ENCODE data around the gene TMEM18.

DNA sequence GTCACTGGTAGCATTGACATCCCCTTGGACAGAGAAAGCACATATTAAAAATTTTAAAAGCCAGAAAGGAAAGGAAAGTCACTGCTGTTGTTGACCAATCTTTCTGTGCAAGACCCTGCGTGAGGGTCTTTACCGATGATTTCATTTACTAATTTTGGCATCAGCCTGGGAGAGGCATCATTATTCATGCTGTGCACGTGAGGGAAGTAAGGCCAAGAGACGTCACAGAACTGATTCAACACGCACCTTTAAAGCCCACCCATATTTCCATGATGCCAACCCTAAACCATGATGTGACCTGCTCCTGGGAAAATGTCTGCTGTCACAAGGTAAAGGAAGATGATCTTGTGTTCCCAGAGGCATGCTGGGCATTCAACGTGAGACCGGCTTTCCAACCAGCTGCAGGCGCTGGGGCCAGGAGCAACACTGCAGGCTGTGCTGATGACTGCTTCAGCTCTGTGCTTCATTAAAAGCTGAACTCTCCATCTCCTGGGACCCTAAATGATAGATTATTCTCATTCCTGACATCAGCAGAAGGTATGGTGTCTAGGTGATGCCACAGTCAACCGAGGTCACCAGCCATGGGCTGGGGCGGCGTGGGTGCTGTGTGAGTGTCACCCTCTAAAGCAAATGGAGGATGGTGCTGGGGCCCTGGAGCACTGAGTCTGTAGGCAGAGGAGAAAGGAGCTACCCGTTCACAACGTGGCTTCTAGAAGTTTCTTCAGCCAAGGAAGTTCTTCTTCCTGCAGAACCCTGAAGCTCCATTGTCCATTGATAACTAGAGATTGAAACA, 53.9 kb downstream of the TMEM18 start:
- no peak for TF ChIP-seq FOXM1 (IDR thresholded peaks at IDR 0.05; ENCODE audit: borderline replicate concordance)
- no peak for TF ChIP-seq SP1 (IDR thresholded peaks at IDR 0.05)
- TF ChIP-seq L3MBTL2 (conservative IDR thresholded peaks at IDR 0.05), result no peak
- TF ChIP-seq ZNF384 (IDR thresholded peaks at IDR 0.05), result no peak
- no peak for TF ChIP-seq PKNOX1 (IDR thresholded peaks at IDR 0.05)
- no peak for TF ChIP-seq BHLHE40 (IDR thresholded peaks at IDR 0.05; ENCODE audit: borderline replicate concordance)
- TF ChIP-seq ARNT (IDR thresholded peaks at IDR 0.05), result no peak
- no peak for TF ChIP-seq SUZ12 (IDR thresholded peaks at IDR 0.05)
- TF ChIP-seq FOXK2 (IDR thresholded peaks at IDR 0.05), result no peak
- no peak for TF ChIP-seq TARDBP (IDR thresholded peaks at IDR 0.05)
